T47D (cell line): ENCODE data around the gene RFC4.
"Not testable (repeated sequence)": the region's sequence is repeated elsewhere in the genome, so short reads cannot be mapped to it uniquely, and the experiment has no call there.

Source experiments
- DNase-seq, 2 experiments: peaks; one replicate each; pipeline versions ENCODE4 v3.0.0 to v3.0.0-alpha.2; 2011 to 2012; ENCODE audit warnings: low read depth in 1 of 2, low spot score in 1 of 2
- JUND ChIP-seq: IDR thresholded peaks from 2 replicates; pipeline ENCODE4 v1.6.1; 2012; ENCODE audit warnings: low read depth
- in situ Hi-C: cut with HindIII; loops from 2 replicates; pipeline ENCODE4 v1.10.0; 2016; ENCODE audit warnings: low sequenced_read_pairs, low pct_unique_long_range_greater_than_20kb

Gene RFC4

GRCh38 chr3:186821429-186822387 is 15.4 kb upstream of the RFC4 start:
- TF ChIP-seq JUND: no peak
- in situ Hi-C loops: no loop called here
- DNase-seq: peak in 1 of 2 experiments; percentile 86

- no peak for TF ChIP-seq JUND
- no peak for DNase-seq
- in situ Hi-C loops: no loop called here
These were observed 12.7 kb upstream of the RFC4 start for GRCh38 chr3:186818956-186819355.

GRCh38 chr3:186818516-186818915 is 12.2 kb upstream of the RFC4 start:
- in situ Hi-C loops: no loop called here
- no peak for TF ChIP-seq JUND
- DNase-seq: no peak

- no peak for TF ChIP-seq JUND
- in situ Hi-C loops: no loop called here
These were observed 9.2 kb upstream of the RFC4 start for GRCh38 chr3:186815435-186815834.

GRCh38 chr3:186814100-186814499 is 7.8 kb upstream of the RFC4 start:
- DNase-seq: no peak
- in situ Hi-C loops: no loop called here
- TF ChIP-seq JUND: no peak

More at GRCh38 chr3:186815435-186815834, 9.2 kb upstream of the RFC4 start:
- DNase-seq: no peak

GRCh38 chr3:186811313-186811712 is 5.0 kb upstream of the RFC4 start:
- DNase-seq, in situ Hi-C loops: not testable (repeated sequence)

- no peak for TF ChIP-seq JUND
- in situ Hi-C loops: no loop called here
- DNase-seq: no peak
These were observed 4.2 kb upstream of the RFC4 start for GRCh38 chr3:186810336-186810996.

- in situ Hi-C loops: no loop called here
- TF ChIP-seq JUND: no peak
These were observed 949 bp upstream of the RFC4 start for GRCh38 chr3:186807231-186807630.

GRCh38 chr3:186803447-186803846 is 2.8 kb downstream of the RFC4 start:
- in situ Hi-C loops: not testable (repeated sequence)

More at GRCh38 chr3:186807231-186807630, 949 bp upstream of the RFC4 start:
- no peak for DNase-seq

GRCh38 chr3:186802701-186803100 is 3.6 kb downstream of the RFC4 start:
- in situ Hi-C loops: no loop called here
- no peak for TF ChIP-seq JUND
- no peak for DNase-seq

More at GRCh38 chr3:186803447-186803846, 2.8 kb downstream of the RFC4 start:
- DNase-seq: not testable (repeated sequence)

- DNase-seq: no peak
- in situ Hi-C loops: no loop called here
- no peak for TF ChIP-seq JUND
These were observed 6.0 kb downstream of the RFC4 start for GRCh38 chr3:186800285-186800684.

GRCh38 chr3:186798239-186798874 is 7.9 kb downstream of the RFC4 start:
- TF ChIP-seq JUND: no peak
- no peak for DNase-seq
- in situ Hi-C loops: no loop called here
